Measurements from ENCODE around the gene ISYNA1. TPM values are rescaled to one million over a fixed set of nuclear protein-coding genes. Genes with fewer than 3 reads are reported as not detected.

Gene ISYNA1
- total RNA-seq, 1 donor from 2014 or later, result 278 TPM

GRCh38 chr19:18441804-18442788 lies 4.2 kb upstream of the ISYNA1 start:
- Mint-ChIP-seq H3K9me3 (no peaks in the 10 kb centered on the region), H3K27me3 (no peaks in the 10 kb centered on the region), H3K4me1 (ENCODE audit: unreplicated experiment) (peaks cover 19% of the 10 kb centered on the region), H3K27ac (peak overlapping the region; percentile 71), H3K4me3 (no peak overlapping the region), H3K36me3 (peaks cover 5% of the 10 kb centered on the region)
- TF ChIP-seq CTCF (conservative IDR thresholded peaks at IDR 0.05), result no peak
- DNase-seq (ENCODE audit: extremely low spot score, unreplicated experiment), result no peak

- no peak for TF ChIP-seq CTCF (conservative IDR thresholded peaks at IDR 0.05)
- Mint-ChIP-seq H3K9me3 (no peaks in the 10 kb centered on the region), H3K27me3 (no peaks in the 10 kb centered on the region), H3K27ac (peak overlapping the region; percentile 64), H3K4me3 (no peak overlapping the region), H3K4me1 (ENCODE audit: unreplicated experiment) (peaks cover 19% of the 10 kb centered on the region), H3K36me3 (peaks cover 5% of the 10 kb centered on the region)
- DNase-seq (ENCODE audit: extremely low spot score, unreplicated experiment), result no peak
Observed at GRCh38 chr19:18440936-18441803, 3.2 kb upstream of the ISYNA1 start.

- H3K27me3 Mint-ChIP-seq, result no peaks in the 10 kb centered on the region
- peak; percentile 31 for TF ChIP-seq CTCF (conservative IDR thresholded peaks at IDR 0.05)
- H3K4me1 Mint-ChIP-seq (ENCODE audit: unreplicated experiment), result peaks cover 19% of the 10 kb centered on the region
- peaks cover 5% of the 10 kb centered on the region for H3K36me3 Mint-ChIP-seq
- H3K4me3 Mint-ChIP-seq, result no peak overlapping the region
- H3K27ac Mint-ChIP-seq, result peak overlapping the region; percentile 29
- H3K9me3 Mint-ChIP-seq, result no peaks in the 10 kb centered on the region
- DNase-seq (ENCODE audit: extremely low spot score, unreplicated experiment), result no peak
Observed at GRCh38 chr19:18440415-18440877, 2.5 kb upstream of the ISYNA1 start.

- peak overlapping the region; percentile 77 for H3K4me3 Mint-ChIP-seq
Observed at GRCh38 chr19:18439910-18440237, 1.9 kb upstream of the ISYNA1 start.

More at GRCh38 chr19:18439910-18440237, 1.9 kb upstream of the ISYNA1 start:
- Mint-ChIP-seq H3K9me3 (no peaks in the 10 kb centered on the region), H3K27me3 (no peaks in the 10 kb centered on the region), H3K36me3 (peaks cover 5% of the 10 kb centered on the region), H3K4me1 (ENCODE audit: unreplicated experiment) (peaks cover 19% of the 10 kb centered on the region), H3K27ac (peak overlapping the region; percentile 94)
- TF ChIP-seq CTCF (conservative IDR thresholded peaks at IDR 0.05), result no peak
- no peak for DNase-seq (ENCODE audit: extremely low spot score, unreplicated experiment)
